Measurements from ENCODE around the gene P2RY12.

DNA sequence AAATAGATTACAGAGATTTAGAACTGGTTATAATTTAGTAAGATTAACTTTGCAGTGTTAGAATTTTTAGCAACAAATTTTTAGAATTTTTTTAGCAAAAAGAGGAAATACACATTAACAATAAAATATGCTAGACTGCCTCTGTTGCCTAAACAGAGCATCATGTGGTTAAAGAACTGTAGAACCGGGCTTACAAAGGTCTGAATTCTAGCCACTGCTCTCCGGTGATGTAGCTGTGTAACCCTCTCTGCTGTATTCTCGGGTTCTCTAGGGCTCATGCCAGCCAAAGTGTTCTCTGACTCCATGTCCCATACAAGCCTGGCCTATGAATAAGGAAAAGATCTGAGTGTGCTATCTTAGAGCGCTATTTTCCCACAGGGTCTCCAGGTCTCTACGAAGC is 2.9 kb upstream of the P2RY12 start:
- no peak for TF ChIP-seq EZH2 (IDR thresholded peaks at IDR 0.05; ENCODE audit: low read length, missing control alignments)
- TF ChIP-seq, protein P1, sequence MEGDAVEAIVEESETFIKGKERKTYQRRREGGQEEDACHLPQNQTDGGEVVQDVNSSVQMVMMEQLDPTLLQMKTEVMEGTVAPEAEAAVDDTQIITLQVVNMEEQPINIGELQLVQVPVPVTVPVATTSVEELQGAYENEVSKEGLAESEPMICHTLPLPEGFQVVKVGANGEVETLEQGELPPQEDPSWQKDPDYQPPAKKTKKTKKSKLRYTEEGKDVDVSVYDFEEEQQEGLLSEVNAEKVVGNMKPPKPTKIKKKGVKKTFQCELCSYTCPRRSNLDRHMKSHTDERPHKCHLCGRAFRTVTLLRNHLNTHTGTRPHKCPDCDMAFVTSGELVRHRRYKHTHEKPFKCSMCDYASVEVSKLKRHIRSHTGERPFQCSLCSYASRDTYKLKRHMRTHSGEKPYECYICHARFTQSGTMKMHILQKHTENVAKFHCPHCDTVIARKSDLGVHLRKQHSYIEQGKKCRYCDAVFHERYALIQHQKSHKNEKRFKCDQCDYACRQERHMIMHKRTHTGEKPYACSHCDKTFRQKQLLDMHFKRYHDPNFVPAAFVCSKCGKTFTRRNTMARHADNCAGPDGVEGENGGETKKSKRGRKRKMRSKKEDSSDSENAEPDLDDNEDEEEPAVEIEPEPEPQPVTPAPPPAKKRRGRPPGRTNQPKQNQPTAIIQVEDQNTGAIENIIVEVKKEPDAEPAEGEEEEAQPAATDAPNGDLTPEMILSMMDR (conservative IDR thresholded peaks at IDR 0.05 in 1 of 2, IDR thresholded peaks at IDR 0.05 in 1 of 2; ENCODE audit: low read depth in 1 of 2, low read length in 2 of 2), result no peak

All from fibroblast of lung (primary cell).